GM12892 (cell line): ENCODE data around the gene UBAP2L.

Experiments used
- POLR2A ChIP-seq: IDR thresholded peaks from 2 replicates; pipeline ENCODE4 v1.6.1; 2011; ENCODE audit warnings: low read depth, low read length, control low read depth
- POLR2AphosphoS5 ChIP-seq: IDR thresholded peaks from 2 replicates; pipeline ENCODE4 v1.6.1; 2011; ENCODE audit warnings: low read depth, low read length, control low read depth
- TAF1 ChIP-seq: IDR thresholded peaks from 2 replicates; pipeline ENCODE4 v1.6.1; 2011; ENCODE audit warnings: low read depth, mild to moderate bottlenecking, control low read depth, low read length, borderline replicate concordance

DNA sequence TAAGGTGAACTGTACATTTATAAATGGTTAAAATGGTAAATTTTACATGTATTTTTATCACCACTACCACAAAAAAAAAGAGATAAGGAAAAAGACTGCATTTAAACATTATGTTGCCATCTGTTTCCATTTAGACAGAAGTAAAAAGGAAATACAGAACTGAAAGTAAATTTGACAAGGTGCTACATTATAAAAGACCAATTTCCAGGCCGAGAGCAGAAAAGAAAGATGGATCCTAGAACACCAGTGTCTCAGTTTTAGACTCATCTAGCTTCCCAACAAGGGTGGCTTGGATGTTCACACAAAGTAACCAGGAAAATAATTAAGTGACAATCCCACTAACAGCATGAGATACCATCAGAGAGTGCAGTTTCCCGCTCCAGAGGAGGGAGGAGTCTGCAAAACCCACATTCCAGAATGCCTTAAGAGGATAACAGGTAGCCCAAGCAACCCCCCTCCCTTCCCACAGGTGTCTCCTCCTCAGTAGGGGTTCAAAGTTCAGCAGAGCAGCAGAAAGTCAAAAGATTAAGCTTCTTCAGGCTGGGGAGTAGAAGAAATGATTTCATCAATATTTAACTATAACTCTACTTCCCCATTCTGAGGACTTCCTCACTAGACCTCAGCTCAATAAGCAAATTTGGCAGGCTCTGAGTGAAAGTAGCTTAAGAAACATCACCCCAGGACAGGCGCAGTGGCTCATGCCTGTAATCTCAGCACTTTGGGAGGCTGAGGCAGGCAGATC, 40.6 kb upstream of the UBAP2L start:
- TF ChIP-seq POLR2A (no peak), POLR2AphosphoS5 (no peak), TAF1 (no peak)
